Sigmoid colon (tissue), 7 donors: Measurements from ENCODE around the gene PLPPR2. TPM values are rescaled to one million over a fixed set of nuclear protein-coding genes. Genes with fewer than 3 reads are reported as not detected.

Experiments used
- DNase-seq: peaks from one replicate; pipeline ENCODE4 v3.0.0-alpha.2; 2019
- H3K27ac ChIP-seq, 4 donors: fragments of 200-600 bp; sonication (generic); one replicate each; pipeline ENCODE4 v1.5.1; 2016 to 2019; ENCODE audit warnings: mild to moderate bottlenecking in 1 of 4
- H3K27me3 ChIP-seq, 3 donors: fragments of 200-600 bp; sonication (generic); one replicate each; pipeline ENCODE4 v1.5.1; 2019; ENCODE audit warnings: mild to moderate bottlenecking in 1 of 3
- H3K36me3 ChIP-seq, 4 donors: fragments of 200-600 bp; sonication (generic); one replicate each; pipeline ENCODE4 v1.5.1; 2016 to 2019
- H3K4me1 ChIP-seq, 4 donors: fragments of 200-600 bp; sonication (generic); one replicate each; pipeline ENCODE4 v1.5.1; 2017 to 2019
- H3K4me3 ChIP-seq, 4 donors: fragments of 200-600 bp; sonication (generic); one replicate each; pipeline ENCODE4 v1.5.1; 2017 to 2019; ENCODE audit warnings: mild to moderate bottlenecking in 2 of 4, moderate library complexity in 1 of 4
- H3K9me3 ChIP-seq, 4 donors: fragments of 200-600 bp in 3 of 4; sonication (generic) in 3 of 4; one replicate each; pipeline versions ENCODE4 v1.5.1 to v1.6.1; 2013 to 2019
- CTCF ChIP-seq, 4 experiments: fragments of 450-650 bp in 3 of 4; fragments of 200-600 bp in 1 of 4; IDR thresholded peaks; one replicate each; pipeline ENCODE4 v1.5.1; 2016 to 2019; ENCODE audit warnings: antibody characterized with exemption in 4 of 4, mild to moderate bottlenecking in 3 of 4, moderate library complexity in 2 of 4
- EP300 ChIP-seq, 4 donors: sonication (generic); formaldehyde crosslinking; IDR thresholded peaks; one replicate each; pipeline ENCODE4 v1.6.1; 2017; ENCODE audit warnings: antibody characterized with exemption in 4 of 4
- POLR2A ChIP-seq, 2 donors: fragments of 450-650 bp; IDR thresholded peaks; one replicate each; pipeline ENCODE4 v1.6.1; 2016; ENCODE audit warnings: antibody characterized with exemption in 2 of 2, mild to moderate bottlenecking in 2 of 2, moderate library complexity in 2 of 2
- POLR2AphosphoS5 ChIP-seq, 4 donors: sonication (generic); formaldehyde crosslinking; IDR thresholded peaks; one replicate each; pipeline ENCODE4 v1.6.1; 2017; ENCODE audit warnings: antibody characterized with exemption in 4 of 4
- WGBS, 2 donors: extraction: QIAGEN DNeasy Blood & Tissue Kit; methylation state at CpG; one replicate each; pipeline ENCODE4 v1.1.7; 2013; 5-methylcytosine and 5-hydroxymethylcytosine counted together
- intact Hi-C: fragments of 100-400 bp; cut with DNase I; formaldehyde crosslinking; loops from one replicate; pipeline ENCODE4 v1.15.1; 2023
- polyA plus RNA-seq, 3 donors: library from polyadenylated mRNA; stranded (reverse); fragments of 200-250 nt; gene quantifications; one replicate each; pipeline ENCODE4 v1.2.3, GENCODE V29; 2013
- total RNA-seq, 4 donors: library from RNA; depleted of rRNA; stranded (reverse); fragments of >200 nt; gene quantifications; one replicate each; pipeline ENCODE4 v1.1.0, GENCODE V29; 2016
- donor health status: healthy with polysubstance abuse.
- donor health status: Bipolar disorder and iron deficiency.
- donor health status: healthy.

Gene PLPPR2
- total and polyA plus RNA-seq, 7 donors = 1.4 to 43.8 (median 13.9) TPM

- TF ChIP-seq CTCF (IDR thresholded peaks at IDR 0.05) (no peak), POLR2A (IDR thresholded peaks at IDR 0.05) (no peak), POLR2AphosphoS5 (IDR thresholded peaks at IDR 0.05) (no peak), EP300 (IDR thresholded peaks at IDR 0.05) (no peak)
- intact Hi-C loops = loop anchor here (5.0 kb wide), 1 partner anchor 43 kb away; no protein-coding TSS in a partner anchor
- no peaks in the 10 kb centered on the region for H3K27me3 ChIP-seq
- DNase-seq = no peak
- H3K36me3 ChIP-seq = peaks cover 0 to 69% (median 30%) of the 10 kb centered on the region in 4 donors
- no peaks in the 10 kb centered on the region for H3K9me3 ChIP-seq
- no peak overlapping the region for H3K4me3 ChIP-seq
- WGBS, 2 donors = 95 to 96% methylated on average over 17 of the region's 17 CpGs
- no peak overlapping the region for H3K27ac ChIP-seq
- peaks cover 0 to 23% (median 20%) of the 10 kb centered on the region in 4 donors for H3K4me1 ChIP-seq
Observed at GRCh38 chr19:11335449-11336146, 19.6 kb upstream of the PLPPR2 start.

GRCh38 chr19:11337080-11337479 lies 18.2 kb upstream of the PLPPR2 start:
- H3K27ac ChIP-seq = no peak overlapping the region
- intact Hi-C loops = loop anchor here (5.0 kb wide), 1 partner anchor 45 kb away; no protein-coding TSS in a partner anchor
- peaks cover 0 to 23% (median 20%) of the 10 kb centered on the region in 4 donors for H3K4me1 ChIP-seq
- 60 to 85% methylated on average over 14 of the region's 14 CpGs for WGBS, 2 donors
- H3K4me3 ChIP-seq = no peak overlapping the region
- H3K9me3 ChIP-seq = no peaks in the 10 kb centered on the region
- H3K27me3 ChIP-seq = no peaks in the 10 kb centered on the region
- no peak for TF ChIP-seq POLR2A (IDR thresholded peaks at IDR 0.05)
- TF ChIP-seq CTCF (IDR thresholded peaks at IDR 0.05) = no peak
- TF ChIP-seq EP300 (IDR thresholded peaks at IDR 0.05) = no peak
- no peak for DNase-seq
- H3K36me3 ChIP-seq = peaks cover 0 to 62% (median 28%) of the 10 kb centered on the region in 4 donors

GRCh38 chr19:11338121-11338520 lies 17.1 kb upstream of the PLPPR2 start:
- H3K4me1 ChIP-seq = peaks cover 0 to 23% (median 20%) of the 10 kb centered on the region in 4 donors
- peak overlapping the region; percentile 78 to 90 (median 87) for H3K27ac ChIP-seq
- H3K4me3 ChIP-seq = no peak overlapping the region
- no peak for DNase-seq
- H3K36me3 ChIP-seq = peaks cover 0 to 60% (median 27%) of the 10 kb centered on the region in 4 donors
- no peaks in the 10 kb centered on the region for H3K27me3 ChIP-seq
- H3K9me3 ChIP-seq = no peaks in the 10 kb centered on the region
- WGBS, 2 donors = 22 to 65% methylated on average over 7 of the region's 7 CpGs
- intact Hi-C loops = loop anchor here (2.0 to 5.0 kb wide), 2 partner anchors 13 to 46 kb away; no protein-coding TSS in a partner anchor
- TF ChIP-seq CTCF (IDR thresholded peaks at IDR 0.05) = no peak
- TF ChIP-seq EP300 (IDR thresholded peaks at IDR 0.05) = no peak
- no peak for TF ChIP-seq POLR2A (IDR thresholded peaks at IDR 0.05)
- TF ChIP-seq POLR2AphosphoS5 (IDR thresholded peaks at IDR 0.05) = no peak

GRCh38 chr19:11338569-11339253 lies 16.5 kb upstream of the PLPPR2 start:
- intact Hi-C loops = loop anchor here (2.0 to 5.0 kb wide), 2 partner anchors 14 to 46 kb away; no protein-coding TSS in a partner anchor
- Histone ChIP-seq H3K9me3 (no peaks in the 10 kb centered on the region), H3K4me3 (peak overlapping the region; percentile 77 to 92 (median 82)), H3K4me1 (peaks cover 0 to 27% (median 24%) of the 10 kb centered on the region in 4 donors), H3K36me3 (peaks cover 0 to 54% (median 24%) of the 10 kb centered on the region in 4 donors), H3K27ac (peak overlapping the region; percentile 78 to 90 (median 87)), H3K27me3 (no peaks in the 10 kb centered on the region)
- TF ChIP-seq POLR2AphosphoS5 (IDR thresholded peaks at IDR 0.05) (no peak), POLR2A (IDR thresholded peaks at IDR 0.05) (no peak), EP300 (IDR thresholded peaks at IDR 0.05) (no peak), CTCF (IDR thresholded peaks at IDR 0.05) (no peak)
- DNase-seq = no peak
- 6 to 28% methylated on average over 21 of the region's 21 CpGs for WGBS, 2 donors
